Activated CD4-positive, alpha-beta T cell treated with anti-CD3 and anti-CD28 coated beads, Interleukin-2, amount 50 U/mL, for 1 hour (primary cell): Measurements from ENCODE around the gene POLN.
A peak's percentile ranks its signal among the peaks of the same experiment; 100 is the strongest.

Experiments
- DNase-seq: peaks from one replicate; pipeline ENCODE4 v3.0.0-alpha.2; 2020

POLN gene

DNA sequence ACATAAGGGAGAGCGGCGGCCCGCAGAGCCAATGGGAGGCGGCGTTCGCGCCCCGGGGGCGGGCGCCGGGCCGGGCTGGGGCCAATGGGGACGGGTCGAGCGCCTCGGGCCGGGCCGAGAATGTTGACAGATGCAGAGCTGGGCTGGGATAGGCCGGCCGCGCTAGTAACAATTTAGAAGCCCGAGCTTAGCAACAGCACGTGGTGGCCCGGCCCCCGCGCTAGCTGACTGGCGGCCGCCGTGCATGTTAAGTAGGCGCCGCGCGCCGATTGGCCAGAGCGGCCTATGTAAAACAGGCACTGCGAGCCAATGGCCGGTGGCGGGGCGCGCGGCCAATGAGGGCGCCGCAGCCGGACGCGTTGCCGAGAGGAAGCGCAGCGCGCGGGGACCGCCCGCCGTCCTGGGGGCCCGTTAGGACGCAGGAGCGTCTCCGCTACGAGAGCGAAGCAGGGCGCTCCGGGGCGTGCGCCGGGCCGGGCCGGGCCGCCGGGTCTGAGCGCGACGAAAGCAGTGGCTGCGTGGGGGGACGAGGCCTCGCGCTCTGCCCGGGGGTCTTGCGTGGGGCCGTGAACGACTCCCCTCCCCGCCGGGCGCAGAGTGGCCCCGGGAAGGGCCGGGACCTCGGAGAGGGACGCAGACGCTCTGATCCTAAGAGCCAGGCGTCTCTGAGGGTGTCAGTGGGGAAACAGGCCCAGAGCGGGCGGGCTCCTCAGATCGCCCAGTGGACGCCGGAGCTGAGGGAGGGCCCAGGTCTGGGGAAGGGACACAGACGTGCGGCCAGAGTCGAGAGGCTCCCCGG lies 20.4 kb upstream of the POLN start:
- peak; percentile 97 for DNase-seq

DNA sequence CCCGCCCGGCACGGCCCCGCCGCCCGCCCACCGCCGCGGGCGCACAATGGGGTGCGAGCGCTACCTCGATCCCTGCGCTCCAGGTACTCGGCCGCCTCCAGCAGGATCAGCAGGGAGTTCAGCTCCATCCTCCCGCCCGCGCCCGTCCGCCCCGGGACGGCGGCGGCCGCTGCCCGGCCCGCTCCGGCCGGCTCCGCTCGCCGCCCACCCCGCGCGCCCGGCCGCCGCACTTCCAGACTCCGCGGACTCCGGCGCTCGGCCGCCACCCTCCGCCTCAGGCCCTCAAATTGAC lies 19.9 kb upstream of the POLN start, which contains the start of gene MXD4:
Gene MXD4, minus strand, starts transcription at position 257 of the 292 bp plus-strand sequence. Its CDS starts 129 bp downstream, at position 128.
- DNase-seq, result no peak

DNA sequence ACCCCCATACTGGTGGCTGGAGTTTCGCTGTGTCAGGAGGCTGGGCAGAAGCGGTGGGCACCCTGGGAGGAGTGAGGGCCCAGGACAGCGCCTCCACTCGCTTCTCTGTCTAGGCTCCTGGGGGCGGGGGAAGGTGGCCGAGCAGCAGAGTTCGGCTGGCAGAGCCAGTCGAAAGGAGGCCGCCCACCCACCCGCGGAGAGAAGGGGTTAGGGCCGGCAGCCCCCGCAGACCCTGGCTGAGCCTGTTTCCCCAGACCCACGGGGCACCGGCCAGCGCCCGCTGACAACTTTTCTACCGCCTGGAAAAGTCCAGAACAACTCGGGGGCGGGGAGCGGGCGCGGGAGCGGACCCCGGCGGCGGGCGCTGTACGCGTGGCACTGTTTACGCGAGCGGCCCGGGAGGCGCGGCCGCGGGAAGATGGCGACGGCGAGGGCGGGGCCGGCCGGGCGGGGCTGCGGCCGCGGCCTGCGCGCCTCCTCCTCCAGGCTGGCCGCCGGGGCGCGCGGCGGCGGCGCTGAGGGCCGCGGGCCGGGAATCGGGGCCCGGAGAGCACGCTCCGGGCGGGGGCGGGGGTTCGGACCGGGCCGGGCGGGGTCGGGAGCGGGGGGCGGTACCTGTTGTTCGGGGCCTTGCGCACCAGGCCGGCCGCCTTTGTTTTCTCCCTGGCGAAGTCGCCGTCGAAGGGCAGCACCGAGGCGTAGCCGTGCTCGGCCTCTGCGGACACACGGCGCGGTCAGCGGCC lies 19.4 kb upstream of the POLN start:
- DNase-seq, result peak; percentile 54

DNA sequence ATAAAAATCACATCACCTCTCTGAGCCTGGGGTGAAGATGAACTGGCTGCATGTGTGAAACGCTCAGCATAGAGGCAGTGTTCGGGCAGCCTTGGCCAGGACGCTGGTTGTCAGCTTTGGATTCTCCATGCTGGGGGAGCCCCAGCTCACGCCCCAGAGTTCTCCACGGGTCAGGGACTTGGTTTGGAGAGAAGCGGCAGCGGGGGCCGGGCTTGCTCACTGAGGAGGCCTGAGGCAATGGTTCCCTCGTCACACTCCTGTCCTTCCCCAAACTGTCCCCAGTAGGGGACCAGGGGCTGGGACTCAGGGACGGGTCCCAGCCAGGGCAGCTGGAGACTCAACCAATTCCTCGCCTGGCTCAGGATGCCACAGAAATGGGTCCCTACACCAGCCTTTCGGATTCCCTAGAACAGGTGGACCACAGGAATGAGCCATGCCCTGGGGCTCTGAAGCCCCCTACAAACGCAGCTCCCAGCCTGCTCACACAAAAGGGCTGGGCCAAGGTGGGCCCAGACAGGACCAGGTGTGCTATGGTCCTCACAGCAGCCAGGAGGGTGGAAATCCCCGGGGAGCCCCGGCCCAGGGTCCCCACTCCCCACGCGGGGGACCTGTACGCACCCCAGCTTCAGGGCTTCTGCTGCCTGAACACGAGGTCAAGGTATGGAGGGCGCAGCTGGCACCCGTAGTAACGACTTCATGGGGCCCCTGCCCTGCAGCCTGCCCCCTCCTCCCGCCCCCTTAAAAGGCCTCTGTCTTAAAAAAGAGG lies 18.6 kb upstream of the POLN start:
- DNase-seq, result no peak

DNA sequence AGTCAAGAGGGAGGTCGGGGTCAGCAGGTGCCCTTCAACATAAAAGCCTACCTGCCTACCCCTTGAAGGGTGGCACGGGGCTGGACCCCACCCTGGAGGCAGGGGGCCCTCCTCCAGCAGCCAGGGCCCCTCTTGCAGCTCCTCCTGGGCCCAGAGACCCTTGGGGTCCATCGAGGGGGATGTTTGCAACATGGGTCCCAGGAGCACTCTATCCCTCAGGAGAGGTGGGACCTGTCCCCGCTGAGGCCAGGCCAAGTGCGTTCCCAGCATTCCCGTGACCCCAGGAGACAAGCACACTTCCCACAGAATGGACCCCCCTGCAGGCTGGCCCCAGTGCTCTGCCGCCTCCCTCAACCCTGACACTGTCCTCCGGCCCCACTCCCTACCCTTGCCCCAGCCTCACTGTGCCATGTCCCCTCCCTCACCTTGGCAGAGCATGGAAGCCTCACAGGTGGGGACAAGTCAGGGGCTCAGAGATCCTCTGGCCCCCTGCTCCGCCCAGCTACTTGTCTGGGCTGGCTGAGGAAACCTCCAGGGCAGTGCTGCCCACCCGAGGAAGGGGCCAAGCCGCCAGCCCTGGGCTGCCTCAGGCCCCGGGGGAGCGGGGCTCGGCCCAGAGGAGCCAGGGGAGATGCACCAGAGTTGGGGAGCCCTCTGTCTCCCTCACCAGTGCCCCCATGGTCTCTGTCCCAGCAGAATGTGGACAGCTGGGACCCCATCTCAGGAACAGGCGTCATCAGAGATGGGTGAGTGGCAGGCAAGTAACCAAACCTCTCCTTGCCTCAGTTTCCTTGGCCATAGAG lies 17.8 kb upstream of the POLN start:
- DNase-seq, result no peak

DNA sequence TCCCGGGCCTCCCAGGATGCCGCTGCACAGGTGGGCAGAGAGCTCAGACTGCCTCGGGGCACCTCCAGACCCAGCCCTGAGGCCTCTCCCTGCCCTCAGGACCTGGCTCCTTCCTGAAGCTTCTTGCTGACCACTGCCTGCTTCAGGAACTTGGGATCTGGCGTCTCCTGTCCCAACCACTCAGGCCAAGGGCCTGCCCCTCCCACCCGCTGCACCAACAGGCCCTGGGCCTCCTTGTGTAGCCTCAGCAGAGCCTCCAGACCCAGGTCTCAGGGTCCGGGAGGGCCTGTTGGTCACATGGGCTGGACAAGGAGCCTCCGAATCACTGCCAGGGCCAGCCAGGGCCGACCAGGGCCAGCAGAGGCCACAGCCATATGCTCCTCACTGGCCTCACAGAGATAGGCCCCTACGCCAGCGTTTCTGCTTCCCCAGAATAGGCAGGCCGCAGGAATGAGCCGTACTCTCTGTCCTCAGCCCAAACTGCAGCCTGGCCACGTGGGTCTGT lies 17.2 kb upstream of the POLN start:
- DNase-seq, result no peak

DNA sequence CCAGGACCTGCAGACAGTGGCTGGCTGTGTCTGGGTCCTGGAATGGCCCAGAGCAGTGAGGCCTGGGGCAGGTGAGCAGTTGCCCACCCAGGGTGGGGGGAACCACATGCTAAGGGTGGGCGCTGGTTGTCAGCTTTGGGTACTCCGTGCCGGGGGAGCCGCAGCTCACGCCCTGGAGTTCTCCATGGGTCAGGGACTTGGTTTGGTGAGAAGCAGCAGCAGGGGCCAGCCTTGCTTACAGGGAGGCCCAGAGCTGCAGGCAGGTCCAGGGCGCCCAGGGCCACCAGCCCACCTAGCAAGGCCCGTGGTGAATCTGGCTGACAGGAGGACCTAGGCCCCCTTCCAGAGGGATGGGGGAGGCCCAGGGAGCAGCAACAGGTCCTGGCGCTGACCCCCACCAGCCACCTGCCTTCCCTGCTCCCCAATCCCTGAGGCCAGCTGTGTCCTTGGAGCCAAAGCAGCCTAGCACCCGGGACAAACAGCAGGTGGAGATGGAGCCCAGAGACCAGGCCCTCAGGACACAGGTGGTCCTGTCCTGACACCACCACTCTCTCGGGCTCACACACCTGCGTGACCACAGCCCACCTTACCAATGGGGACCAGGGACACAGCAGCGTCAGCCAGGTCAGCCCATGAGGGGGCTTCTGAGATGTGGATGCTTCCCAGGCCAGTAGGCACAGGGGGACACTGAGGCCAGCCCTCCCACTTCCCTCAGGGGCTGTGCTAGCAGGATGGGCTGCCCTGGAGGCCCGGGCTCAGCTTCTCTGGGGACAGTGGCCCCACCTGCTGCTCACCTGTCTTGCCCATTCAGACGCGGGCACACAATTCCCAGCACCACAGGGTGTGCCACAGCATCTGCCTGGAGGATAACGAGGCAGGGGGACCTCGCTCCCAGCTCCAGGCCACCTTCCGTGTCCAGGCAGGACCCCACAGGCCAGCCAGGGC lies 16.4 kb upstream of the POLN start:
- no peak for DNase-seq

DNA sequence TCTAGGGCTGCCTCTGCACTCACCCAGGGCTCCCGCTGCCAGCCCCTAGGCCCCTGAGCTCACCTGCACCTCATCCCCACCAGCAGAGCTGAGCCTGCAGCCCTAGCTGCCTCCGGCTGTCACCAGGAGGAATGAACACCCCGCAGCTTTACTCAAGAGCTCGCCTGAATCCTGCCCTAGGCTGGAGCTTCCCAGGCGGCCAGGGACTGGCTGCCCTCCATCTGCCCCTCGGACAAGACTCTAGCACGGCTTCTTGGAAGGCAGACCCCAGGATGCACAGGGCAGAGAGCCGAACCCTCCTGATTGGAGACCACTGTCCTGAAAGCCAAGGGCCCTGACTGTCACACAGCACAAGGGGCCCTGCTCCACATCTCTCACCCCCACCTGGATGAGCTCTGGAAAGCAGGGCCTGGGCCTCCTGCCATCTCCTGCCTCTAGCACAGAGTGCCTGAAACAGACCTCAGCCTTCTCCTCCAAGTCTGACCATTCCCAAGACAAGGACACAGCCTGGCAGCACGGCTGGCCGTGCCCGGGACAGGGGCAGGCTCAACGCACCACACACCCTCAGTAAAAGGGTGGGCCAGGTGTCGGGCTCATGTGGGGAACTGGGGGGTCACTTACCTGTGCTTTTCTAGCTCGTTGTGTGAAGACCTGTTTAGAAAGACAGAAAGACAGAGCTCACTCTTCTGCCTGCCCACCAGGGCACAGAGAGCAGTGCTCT lies 15.6 kb upstream of the POLN start:
- DNase-seq, result no peak

DNA sequence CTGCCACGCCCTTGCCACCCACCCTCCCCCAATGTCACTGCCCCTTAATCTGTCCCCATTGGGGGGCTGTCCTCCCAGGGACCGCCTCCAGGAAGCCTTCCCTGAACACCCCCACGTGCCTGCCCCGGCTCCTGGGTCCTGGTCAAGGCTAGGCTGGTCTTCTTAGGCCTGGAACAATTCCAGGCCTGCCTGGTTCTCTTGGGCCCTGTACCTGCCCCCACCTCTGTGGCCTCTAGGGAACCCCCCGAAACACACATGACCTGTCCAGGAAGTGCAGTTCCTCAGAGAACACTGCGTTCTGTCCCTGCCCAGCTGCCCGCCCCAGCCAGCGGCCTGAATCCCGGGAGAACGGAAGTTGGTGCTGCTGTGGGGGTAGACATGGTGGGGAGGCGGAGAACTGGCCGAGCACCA lies 14.9 kb upstream of the POLN start:
- no peak for DNase-seq

DNA sequence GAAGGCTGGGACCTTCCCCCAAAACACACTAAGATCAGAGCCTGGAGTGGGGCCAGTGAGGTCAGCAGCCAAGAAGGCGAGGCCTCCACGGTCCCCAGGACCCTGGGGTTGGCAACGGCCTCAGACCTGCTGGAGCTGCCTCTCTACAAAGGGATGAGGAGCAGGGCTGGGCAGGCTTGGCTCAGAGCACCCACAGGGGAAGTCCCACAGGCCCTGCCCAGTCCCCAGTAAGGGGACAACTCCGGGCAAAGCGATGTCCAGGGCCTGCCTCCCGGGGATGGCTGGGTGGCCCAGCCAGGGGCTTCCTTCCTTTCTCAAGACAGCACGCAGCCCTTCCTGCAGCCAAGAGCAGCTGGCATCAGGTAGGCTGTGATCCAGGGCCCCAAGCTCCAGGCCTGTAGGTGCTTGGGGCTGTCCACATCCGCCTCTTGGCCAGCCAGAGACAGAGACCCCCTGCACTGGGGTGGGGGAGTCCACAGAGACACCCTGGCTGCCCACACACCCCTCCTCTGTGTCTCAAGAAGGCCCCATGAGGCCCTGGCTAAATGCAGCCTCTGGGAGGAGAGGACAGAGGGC lies 14.3 kb upstream of the POLN start:
- DNase-seq, result no peak

DNA sequence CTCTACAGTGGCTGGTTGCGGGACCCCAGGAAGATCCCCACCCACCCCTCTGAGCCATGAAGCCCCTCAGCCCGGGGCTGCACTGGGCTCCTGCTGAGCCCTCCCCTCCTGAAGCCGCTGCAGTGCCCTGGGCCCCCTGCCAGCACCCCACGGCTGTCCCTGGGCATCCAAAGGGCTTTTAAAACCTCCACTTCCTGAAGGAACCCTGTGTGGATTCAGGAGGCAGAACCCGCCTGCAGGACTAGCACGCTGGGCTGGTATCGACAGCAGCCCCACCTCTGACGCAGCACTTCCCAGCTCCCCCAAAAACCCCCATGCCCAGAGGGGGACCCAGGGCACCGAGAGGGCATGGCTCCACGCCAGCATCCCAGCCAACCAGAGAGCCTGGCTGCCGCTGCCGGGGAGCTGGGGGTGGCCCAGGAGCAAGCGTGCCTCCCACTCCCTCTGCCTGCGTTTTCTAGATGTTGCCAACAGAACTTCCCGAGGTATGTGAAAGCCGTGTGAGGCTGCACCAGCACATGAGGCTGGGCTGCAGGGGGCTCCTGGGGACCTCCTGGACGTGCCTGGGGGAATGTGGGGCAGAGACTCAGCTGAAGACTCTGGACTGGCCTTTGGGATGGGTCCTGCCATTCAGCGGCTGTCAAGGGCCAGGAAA lies 13.7 kb upstream of the POLN start:
- no peak for DNase-seq

DNA sequence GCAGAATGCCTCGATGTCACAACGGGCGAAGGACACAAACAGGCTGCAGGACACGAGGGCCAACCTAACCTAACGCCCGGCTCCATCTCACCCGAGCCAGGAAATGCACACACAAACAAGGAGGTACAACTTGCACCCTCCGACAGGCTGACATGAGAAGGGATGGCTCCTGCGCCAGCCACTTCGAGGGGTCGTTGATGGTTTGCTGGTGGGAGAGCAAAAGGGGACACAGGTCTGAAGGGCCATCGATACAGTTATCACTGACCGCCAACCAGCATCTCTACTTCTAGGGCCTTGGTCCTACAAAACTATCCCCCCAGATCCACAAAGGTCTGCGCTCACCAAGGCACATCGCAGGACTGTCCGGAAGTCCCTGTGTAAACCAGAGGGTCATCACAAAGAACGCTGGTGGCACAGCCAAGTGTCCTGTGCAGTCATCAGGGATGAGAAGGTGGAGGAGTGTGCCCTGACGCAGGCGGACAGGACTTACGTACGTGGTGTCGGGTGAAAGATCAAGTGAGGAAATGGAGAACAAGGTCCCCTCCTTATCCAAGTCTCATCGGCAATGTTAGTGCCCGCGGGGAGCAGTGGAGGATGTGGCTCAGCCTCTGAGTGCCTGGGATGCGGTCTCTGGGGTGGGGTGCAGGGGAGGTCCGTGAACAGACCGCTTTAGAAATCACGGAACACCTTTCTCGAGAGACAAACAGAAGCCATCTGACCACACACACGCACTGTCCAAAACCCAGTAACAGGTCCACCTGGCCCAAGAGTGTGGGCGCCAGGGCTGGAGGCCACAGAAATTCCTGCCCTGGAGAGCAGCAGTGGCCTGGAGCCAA lies 13.0 kb upstream of the POLN start:
- DNase-seq, result no peak

DNA sequence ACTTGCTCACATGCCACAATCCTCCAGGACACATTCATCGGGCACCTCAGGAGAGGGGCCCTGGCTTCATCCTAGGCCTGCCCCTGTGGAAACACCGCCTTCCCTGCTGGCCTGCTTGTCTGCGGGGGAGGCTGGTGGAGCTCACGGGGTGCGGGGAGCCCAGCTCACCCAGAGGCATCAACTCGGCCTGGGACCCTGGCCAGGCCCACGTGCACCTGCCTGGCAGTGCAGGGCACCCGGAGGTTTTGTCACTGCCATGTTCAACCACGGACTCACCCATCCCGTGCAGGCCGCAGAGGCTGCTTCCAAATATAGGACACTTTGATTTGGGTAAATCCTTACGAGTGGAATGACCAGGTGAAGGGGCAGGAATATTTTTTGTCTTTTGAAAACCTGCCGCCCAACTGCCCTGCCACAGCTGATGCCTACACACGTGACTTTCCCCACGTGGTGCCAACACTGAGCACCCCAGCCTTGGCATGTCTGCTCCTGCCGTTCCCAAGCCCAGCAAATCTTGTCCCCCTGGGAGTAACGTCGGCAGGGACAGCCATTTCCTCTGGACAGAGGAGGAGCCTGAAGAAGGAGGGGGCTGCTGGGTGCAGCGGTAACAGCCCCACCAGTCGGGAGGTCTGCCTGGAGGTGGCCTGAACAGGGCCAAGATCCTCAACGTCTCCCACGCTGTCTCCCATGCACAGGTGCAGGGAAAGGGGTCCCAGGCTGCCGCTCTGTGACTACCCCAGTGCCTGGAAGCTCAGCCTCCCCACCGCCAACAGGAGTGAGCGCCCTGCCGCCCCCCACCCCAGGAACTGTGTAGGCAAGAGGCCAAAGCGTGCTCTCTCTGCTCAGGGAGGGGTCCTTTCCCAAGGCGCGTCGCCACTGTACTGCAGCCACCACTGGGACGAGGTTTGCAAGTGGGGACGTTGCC lies 11.5 kb upstream of the POLN start:
- no peak for DNase-seq

DNA sequence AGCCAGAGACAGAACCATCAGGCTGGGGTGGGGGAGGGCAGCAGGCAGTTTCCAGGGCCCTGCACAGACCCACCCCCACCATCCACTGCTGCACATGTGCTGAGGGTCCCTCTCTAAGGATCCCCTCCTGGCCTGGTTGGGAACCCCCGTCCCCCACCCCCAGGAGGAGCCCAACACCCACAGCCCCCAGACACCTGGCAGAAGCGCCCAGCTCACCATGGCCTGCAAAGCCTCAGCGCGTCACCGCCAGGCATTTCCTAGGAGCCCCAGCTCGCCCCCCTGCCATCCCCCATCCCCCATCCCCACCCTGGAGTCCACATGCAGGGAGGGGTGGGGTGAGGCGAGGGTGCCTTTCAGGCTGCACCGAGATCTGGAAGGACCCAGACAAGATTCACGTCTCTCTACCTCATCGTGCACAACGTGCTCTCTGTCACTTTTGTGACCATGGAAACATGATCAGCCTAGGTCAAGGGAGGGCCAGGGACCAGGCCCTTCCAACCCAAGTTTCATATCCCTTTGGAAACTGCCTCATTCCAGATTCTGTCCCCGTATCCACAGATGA lies 10.7 kb upstream of the POLN start:
- no peak for DNase-seq

DNA sequence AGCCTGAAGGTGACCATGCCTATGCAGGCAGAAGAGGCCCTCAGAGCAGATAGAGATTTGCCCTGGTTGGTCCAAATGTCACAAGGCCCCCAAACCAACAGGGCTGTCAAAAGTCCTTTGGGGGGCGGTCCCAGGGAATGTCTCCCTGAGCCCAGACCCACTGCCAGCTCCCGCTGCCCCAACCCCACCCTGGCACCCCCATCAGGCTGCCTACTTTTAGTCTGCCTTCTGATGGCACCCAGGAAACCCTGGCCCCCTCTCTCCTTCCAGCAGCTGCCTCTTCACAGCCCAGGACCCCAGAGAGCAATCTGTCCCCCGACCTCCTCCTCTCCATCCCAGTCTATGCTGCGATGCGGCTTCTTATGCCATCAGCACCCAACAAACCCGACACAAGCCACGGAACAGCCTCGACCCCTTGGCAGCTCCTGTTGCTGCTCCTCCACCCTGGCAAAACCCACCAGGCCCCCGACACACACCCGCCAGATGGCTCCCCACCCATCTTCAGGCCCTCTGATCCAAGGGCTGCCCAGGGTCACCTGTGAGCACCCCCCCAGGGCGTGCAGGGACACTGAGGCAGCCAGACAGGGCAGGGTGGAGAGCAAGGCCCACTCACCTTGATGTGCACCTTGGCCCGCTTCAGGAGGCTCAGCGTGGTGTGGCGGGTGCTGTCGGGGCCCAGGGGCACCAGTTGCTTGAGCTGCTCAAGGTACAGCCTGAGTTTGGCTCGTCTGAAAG lies 10.0 kb upstream of the POLN start:
- no peak for DNase-seq

DNA sequence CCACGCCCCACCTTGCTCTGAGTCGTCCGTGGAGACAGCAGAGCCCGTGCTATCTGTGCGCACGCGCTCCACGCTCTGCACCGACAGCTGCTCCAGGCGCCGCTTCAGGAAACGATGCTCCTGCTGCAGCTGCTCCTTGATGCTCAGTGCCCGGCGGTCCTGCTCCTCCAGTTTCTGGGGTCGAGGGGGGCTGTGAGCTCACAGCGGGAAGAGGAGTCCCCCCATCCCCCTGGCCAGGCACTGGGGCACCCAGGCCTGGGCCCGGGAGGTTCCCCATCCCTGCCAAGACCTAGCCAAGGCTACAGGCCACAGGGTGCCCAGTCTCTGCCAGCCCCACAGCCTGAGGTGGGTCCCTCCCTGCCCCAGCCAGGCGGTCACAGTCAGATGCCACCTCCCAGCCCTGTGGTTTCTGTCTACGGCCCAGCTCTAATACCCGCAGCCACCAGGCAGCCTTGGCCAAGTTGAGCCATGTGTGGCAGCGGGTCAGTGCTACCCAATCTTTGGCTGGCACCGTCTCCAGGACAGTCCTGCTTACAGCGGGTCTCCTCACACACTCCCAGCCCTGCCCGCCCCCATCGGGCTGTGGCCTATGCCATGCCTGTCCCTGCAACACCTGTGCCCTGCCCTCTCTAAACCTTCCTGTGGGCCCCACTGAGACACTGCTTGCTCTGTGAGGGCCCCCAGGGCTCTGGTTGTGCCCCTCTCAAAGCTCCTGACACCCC lies 9.3 kb upstream of the POLN start:
- DNase-seq, result no peak
